ENCODE measurements around the gene FOXL2NB. TPM values are rescaled to one million over a fixed set of nuclear protein-coding genes. Genes with fewer than 3 reads are reported as not detected.

The FOXL2NB gene
- total RNA-seq, 1 donor from 2014 or later = not detected

DNA sequence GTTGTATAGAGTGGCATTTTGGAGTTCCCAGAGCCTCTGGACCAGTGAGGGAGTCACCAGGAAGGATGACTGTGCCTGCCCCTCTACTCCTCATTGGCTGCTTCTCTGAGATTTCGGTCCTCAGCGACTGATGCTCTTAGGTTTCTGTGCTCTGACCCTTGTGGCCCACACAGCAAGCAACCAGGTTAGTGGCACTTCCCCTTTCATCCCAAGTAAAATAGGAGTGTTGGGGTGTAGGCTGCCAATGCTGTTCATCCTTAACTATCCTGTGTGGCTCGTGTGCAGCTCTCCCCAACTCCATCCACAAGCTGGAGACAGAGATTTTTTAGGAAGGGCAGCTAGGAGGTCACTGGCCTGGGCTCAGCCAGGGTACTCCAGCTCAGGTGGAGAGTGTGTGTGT lies 37.8 kb downstream of the FOXL2NB start:
- TF ChIP-seq, protein P1, sequence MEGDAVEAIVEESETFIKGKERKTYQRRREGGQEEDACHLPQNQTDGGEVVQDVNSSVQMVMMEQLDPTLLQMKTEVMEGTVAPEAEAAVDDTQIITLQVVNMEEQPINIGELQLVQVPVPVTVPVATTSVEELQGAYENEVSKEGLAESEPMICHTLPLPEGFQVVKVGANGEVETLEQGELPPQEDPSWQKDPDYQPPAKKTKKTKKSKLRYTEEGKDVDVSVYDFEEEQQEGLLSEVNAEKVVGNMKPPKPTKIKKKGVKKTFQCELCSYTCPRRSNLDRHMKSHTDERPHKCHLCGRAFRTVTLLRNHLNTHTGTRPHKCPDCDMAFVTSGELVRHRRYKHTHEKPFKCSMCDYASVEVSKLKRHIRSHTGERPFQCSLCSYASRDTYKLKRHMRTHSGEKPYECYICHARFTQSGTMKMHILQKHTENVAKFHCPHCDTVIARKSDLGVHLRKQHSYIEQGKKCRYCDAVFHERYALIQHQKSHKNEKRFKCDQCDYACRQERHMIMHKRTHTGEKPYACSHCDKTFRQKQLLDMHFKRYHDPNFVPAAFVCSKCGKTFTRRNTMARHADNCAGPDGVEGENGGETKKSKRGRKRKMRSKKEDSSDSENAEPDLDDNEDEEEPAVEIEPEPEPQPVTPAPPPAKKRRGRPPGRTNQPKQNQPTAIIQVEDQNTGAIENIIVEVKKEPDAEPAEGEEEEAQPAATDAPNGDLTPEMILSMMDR (IDR thresholded peaks at IDR 0.05) = no peak
- no peaks in the 10 kb centered on the region for H3K4me1 ChIP-seq
- DNase-seq (ENCODE audit: low spot score in 2 of 2) = no peak
- no peaks in the 10 kb centered on the region for H3K36me3 ChIP-seq
- H3K9me3 ChIP-seq = no peaks in the 10 kb centered on the region
- H3K27me3 ChIP-seq = no peaks in the 10 kb centered on the region
- H3K4me3 ChIP-seq = no peak overlapping the region
- intact Hi-C loops (cut with DNase I) = no loop called here
- no peak overlapping the region for H3K27ac ChIP-seq

DNA sequence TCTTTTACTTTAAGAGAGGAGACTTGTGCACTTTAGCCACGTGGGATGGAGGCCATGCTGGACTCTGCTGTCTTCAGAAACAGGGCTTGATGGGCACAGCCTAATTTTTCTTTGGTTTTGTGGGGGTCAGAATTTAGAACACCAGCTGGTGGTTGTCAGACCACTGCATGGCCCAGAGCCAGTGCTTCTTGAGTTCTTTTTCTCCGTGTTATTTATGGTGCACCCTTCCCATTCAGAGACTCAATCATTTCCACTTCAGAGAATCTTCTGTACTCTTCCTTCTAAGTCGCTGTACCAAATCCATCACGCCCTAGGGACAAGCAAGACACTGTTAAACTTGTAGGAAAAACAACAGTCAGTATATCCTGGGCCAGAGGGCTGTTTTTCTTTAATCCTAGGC lies 38.9 kb downstream of the FOXL2NB start:
- H3K9me3 ChIP-seq = no peaks in the 10 kb centered on the region
- H3K27ac ChIP-seq = no peak overlapping the region
- no peaks in the 10 kb centered on the region for H3K36me3 ChIP-seq
- TF ChIP-seq, protein P1 (IDR thresholded peaks at IDR 0.05) = no peak
- no peak for DNase-seq (ENCODE audit: low spot score in 2 of 2)
- H3K4me1 ChIP-seq = no peaks in the 10 kb centered on the region
- intact Hi-C loops (cut with DNase I) = no loop called here
- H3K27me3 ChIP-seq = no peaks in the 10 kb centered on the region
- H3K4me3 ChIP-seq = no peak overlapping the region

DNA sequence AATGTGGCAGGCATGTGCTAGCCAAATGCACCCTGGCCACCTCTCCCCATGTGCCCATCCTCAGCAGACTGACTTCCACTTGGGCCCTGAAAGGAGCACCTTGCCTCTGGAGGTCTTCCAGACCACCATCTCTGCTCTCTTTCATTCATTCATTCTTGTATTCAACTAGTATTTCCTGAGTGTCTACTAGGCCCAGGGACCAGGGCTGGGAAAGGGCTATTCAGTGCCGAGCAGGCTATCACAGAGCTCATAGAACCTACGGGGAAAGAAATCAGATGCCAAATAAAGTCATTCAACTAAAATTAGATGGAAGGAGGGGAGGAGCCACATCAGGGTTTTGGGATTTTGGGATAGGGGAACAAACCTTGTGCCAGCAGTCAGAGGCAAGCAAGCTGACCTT lies 40.2 kb downstream of the FOXL2NB start:
- intact Hi-C loops (cut with DNase I) = no loop called here
- no peak overlapping the region for H3K27ac ChIP-seq
- no peaks in the 10 kb centered on the region for H3K9me3 ChIP-seq
- H3K27me3 ChIP-seq = no peaks in the 10 kb centered on the region
- no peaks in the 10 kb centered on the region for H3K36me3 ChIP-seq
- TF ChIP-seq, protein P1 (IDR thresholded peaks at IDR 0.05) = no peak
- H3K4me1 ChIP-seq = no peaks in the 10 kb centered on the region
- no peak overlapping the region for H3K4me3 ChIP-seq
- DNase-seq (ENCODE audit: low spot score in 2 of 2) = no peak

DNA sequence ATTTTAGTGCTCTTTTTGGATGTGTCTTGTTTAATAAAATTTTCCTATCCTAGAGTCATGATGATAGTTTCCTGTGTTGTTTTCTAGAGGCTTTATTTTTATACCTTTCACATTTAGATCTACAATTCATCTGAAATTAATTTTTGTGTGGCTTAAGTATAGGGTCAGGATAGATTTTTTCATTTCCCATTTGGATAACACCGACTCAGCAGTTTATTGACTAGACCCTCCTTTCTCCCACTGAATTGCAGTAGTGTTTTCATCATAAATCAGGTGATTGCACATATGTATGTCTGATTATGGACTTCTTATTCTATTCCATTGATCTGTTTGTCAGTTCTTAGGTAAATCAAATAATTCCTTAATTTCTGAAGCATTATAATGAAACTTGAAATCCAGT lies 48.7 kb downstream of the FOXL2NB start:
- no peak for DNase-seq (ENCODE audit: low spot score in 2 of 2)
- TF ChIP-seq, protein P1 (IDR thresholded peaks at IDR 0.05) = no peak
- Histone ChIP-seq H3K9me3 (no peaks in the 10 kb centered on the region), H3K36me3 (no peaks in the 10 kb centered on the region), H3K4me3 (no peak overlapping the region), H3K27me3 (no peaks in the 10 kb centered on the region), H3K27ac (no peak overlapping the region), H3K4me1 (no peaks in the 10 kb centered on the region)
- intact Hi-C loops (cut with DNase I) = no loop called here

Other genes starting within 250 kb of the FOXL2NB start
- gene PIK3CB, start 112.3 kb upstream of the FOXL2NB start, total RNA-seq = 9.3 TPM
- not detected for gene FOXL2, start 80 bp upstream of the FOXL2NB start, total RNA-seq
- not detected for gene PRR23A, start 59.1 kb downstream of the FOXL2NB start, total RNA-seq
- gene PRR23B, start 73.7 kb downstream of the FOXL2NB start, total RNA-seq = not detected
- not detected for gene PRR23C, start 97.7 kb downstream of the FOXL2NB start, total RNA-seq

All from ascending aorta (tissue), 2 donors.